Tibial nerve (tissue), 4 donors: ENCODE data around the gene CACNA2D2. TPM values are rescaled to one million over a fixed set of nuclear protein-coding genes. Genes with fewer than 3 reads are reported as not detected.

Experiments
- DNase-seq, 2 donors: peaks; one replicate each; pipeline ENCODE4 v3.0.0-alpha.2; 2019; ENCODE audit warnings: low spot score in 2 of 2
- H3K27ac ChIP-seq, 4 donors: fragments of 200-600 bp; sonication (generic) in 3 of 4; one replicate each; pipeline ENCODE4 v1.5.1; 2017 to 2019; ENCODE audit warnings: mild to moderate bottlenecking in 1 of 4
- H3K27me3 ChIP-seq, 2 donors: fragments of 200-600 bp; sonication (generic) in 1 of 2; one replicate each; pipeline versions ENCODE4 v1.5.1 to v1.6.0; 2017 to 2019
- H3K36me3 ChIP-seq, 3 donors: fragments of 200-600 bp; sonication (generic); one replicate each; pipeline ENCODE4 v1.5.1; 2018 to 2019
- H3K4me1 ChIP-seq, 4 donors: fragments of 200-600 bp; sonication (generic) in 3 of 4; one replicate each; pipeline ENCODE4 v1.5.1; 2017 to 2019
- H3K4me3 ChIP-seq, 4 donors: fragments of 200-600 bp; sonication (generic) in 3 of 4; one replicate each; pipeline ENCODE4 v1.5.1; 2017 to 2019; ENCODE audit warnings: mild to moderate bottlenecking in 1 of 4, moderate library complexity in 1 of 4
- H3K9me3 ChIP-seq, 4 donors: fragments of 200-600 bp; sonication (generic) in 3 of 4; one replicate each; pipeline ENCODE4 v1.5.1; 2017 to 2019
- CTCF ChIP-seq, 5 experiments: fragments of 200-600 bp in 3 of 5; fragments of 450-650 bp in 2 of 5; sonication (generic) in 3 of 5; IDR thresholded peaks; one replicate each; pipeline ENCODE4 v1.5.1; 2016 to 2019; ENCODE audit warnings: antibody characterized with exemption in 5 of 5, mild to moderate bottlenecking in 3 of 5, moderate library complexity in 2 of 5
- EP300 ChIP-seq, 2 donors: sonication (generic); formaldehyde crosslinking; IDR thresholded peaks; one replicate each; pipeline ENCODE4 v1.6.1; 2017; ENCODE audit warnings: antibody characterized with exemption in 2 of 2, mild to moderate bottlenecking in 1 of 2
- POLR2A ChIP-seq, 2 donors: fragments of 450-650 bp; IDR thresholded peaks; one replicate each; pipeline ENCODE4 v1.6.1; 2017; ENCODE audit warnings: antibody characterized with exemption in 2 of 2, mild to moderate bottlenecking in 2 of 2, moderate library complexity in 2 of 2
- WGBS, 2 donors: methylation state at CpG; one replicate each; pipeline ENCODE4 v1.1.5; 2018; 5-methylcytosine and 5-hydroxymethylcytosine counted together
- total RNA-seq, 4 donors: library from RNA; depleted of rRNA; stranded (reverse); fragments of >200 nt; gene quantifications; one replicate each; pipeline ENCODE4 v1.1.0, GENCODE V29; 2016

Gene CACNA2D2
- total RNA-seq, 4 donors from 2014 or later: 0.84 to 2.0 (median 1.2) TPM

- no peak overlapping the region for H3K4me3 ChIP-seq
- 49 to 63% methylated on average over 8 of the region's 8 CpGs for WGBS, 2 donors
- no peak for TF ChIP-seq EP300 (IDR thresholded peaks at IDR 0.05)
- no peak for TF ChIP-seq CTCF (IDR thresholded peaks at IDR 0.05)
- no peak for TF ChIP-seq POLR2A (IDR thresholded peaks at IDR 0.05)
- no peaks in the 10 kb centered on the region for H3K27me3 ChIP-seq
- no peak for DNase-seq
- H3K4me1 ChIP-seq: no peaks in the 10 kb centered on the region
- H3K27ac ChIP-seq: no peak overlapping the region
- no peaks in the 10 kb centered on the region for H3K9me3 ChIP-seq
- no peaks in the 10 kb centered on the region for H3K36me3 ChIP-seq
These were observed 18.7 kb downstream of the CACNA2D2 start for GRCh38 chr3:50484722-50485121.

- Histone ChIP-seq H3K9me3 (no peaks in the 10 kb centered on the region), H3K4me3 (no peak overlapping the region), H3K27ac (no peak overlapping the region), H3K27me3 (no peaks in the 10 kb centered on the region), H3K36me3 (no peaks in the 10 kb centered on the region), H3K4me1 (no peaks in the 10 kb centered on the region)
- no peak for DNase-seq
- 77 to 86% methylated on average over 4 to 6 of the region's 6 CpGs for WGBS, 2 donors
- no peak for TF ChIP-seq POLR2A (IDR thresholded peaks at IDR 0.05)
- TF ChIP-seq EP300 (IDR thresholded peaks at IDR 0.05): no peak
- TF ChIP-seq CTCF (IDR thresholded peaks at IDR 0.05): no peak
These were observed 20.1 kb downstream of the CACNA2D2 start for GRCh38 chr3:50483374-50483773.

GRCh38 chr3:50481992-50482391 is 21.4 kb downstream of the CACNA2D2 start:
- H3K9me3 ChIP-seq: no peaks in the 10 kb centered on the region
- H3K27ac ChIP-seq: no peak overlapping the region
- H3K36me3 ChIP-seq: no peaks in the 10 kb centered on the region
- no peak overlapping the region for H3K4me3 ChIP-seq
- 43 to 49% methylated on average over 4 of the region's 4 CpGs for WGBS, 2 donors
- TF ChIP-seq POLR2A (IDR thresholded peaks at IDR 0.05) (no peak), CTCF (IDR thresholded peaks at IDR 0.05) (no peak), EP300 (IDR thresholded peaks at IDR 0.05) (no peak)
- DNase-seq: no peak
- no peaks in the 10 kb centered on the region for H3K4me1 ChIP-seq
- no peaks in the 10 kb centered on the region for H3K27me3 ChIP-seq

- H3K4me3 ChIP-seq: no peak overlapping the region
- no peak overlapping the region for H3K27ac ChIP-seq
- H3K27me3 ChIP-seq: no peaks in the 10 kb centered on the region
- H3K9me3 ChIP-seq: no peaks in the 10 kb centered on the region
- DNase-seq: no peak
- no peaks in the 10 kb centered on the region for H3K36me3 ChIP-seq
- WGBS, 2 donors: 29 to 42% methylated on average over 2 to 4 of the region's 4 CpGs
- no peak for TF ChIP-seq EP300 (IDR thresholded peaks at IDR 0.05)
- H3K4me1 ChIP-seq: no peaks in the 10 kb centered on the region
These were observed 23.0 kb downstream of the CACNA2D2 start for GRCh38 chr3:50480471-50480870.

GRCh38 chr3:50479523-50479922 is 23.9 kb downstream of the CACNA2D2 start:
- no peak for DNase-seq
- H3K4me3 ChIP-seq: no peak overlapping the region
- H3K36me3 ChIP-seq: no peaks in the 10 kb centered on the region
- no peaks in the 10 kb centered on the region for H3K9me3 ChIP-seq
- 59 to 75% methylated on average over 2 to 3 of the region's 4 CpGs for WGBS, 2 donors
- no peaks in the 10 kb centered on the region for H3K27me3 ChIP-seq
- H3K27ac ChIP-seq: no peak overlapping the region
- TF ChIP-seq POLR2A (IDR thresholded peaks at IDR 0.05) (no peak), EP300 (IDR thresholded peaks at IDR 0.05) (no peak), CTCF (IDR thresholded peaks at IDR 0.05) (no peak)
- no peaks in the 10 kb centered on the region for H3K4me1 ChIP-seq

- no peak overlapping the region for H3K27ac ChIP-seq
- H3K4me3 ChIP-seq: no peak overlapping the region
- no peaks in the 10 kb centered on the region for H3K9me3 ChIP-seq
- no peaks in the 10 kb centered on the region for H3K36me3 ChIP-seq
- H3K27me3 ChIP-seq: no peaks in the 10 kb centered on the region
- no peak for TF ChIP-seq CTCF (IDR thresholded peaks at IDR 0.05)
- no peak for TF ChIP-seq EP300 (IDR thresholded peaks at IDR 0.05)
- TF ChIP-seq POLR2A (IDR thresholded peaks at IDR 0.05): no peak
- H3K4me1 ChIP-seq: no peaks in the 10 kb centered on the region
- no peak for DNase-seq
- WGBS, 2 donors: 93 to 95% methylated on average over 2 of the region's 2 CpGs
These were observed 24.7 kb downstream of the CACNA2D2 start for GRCh38 chr3:50478671-50479260.
